ENCODE measurements around the gene AGPAT1.

DNA sequence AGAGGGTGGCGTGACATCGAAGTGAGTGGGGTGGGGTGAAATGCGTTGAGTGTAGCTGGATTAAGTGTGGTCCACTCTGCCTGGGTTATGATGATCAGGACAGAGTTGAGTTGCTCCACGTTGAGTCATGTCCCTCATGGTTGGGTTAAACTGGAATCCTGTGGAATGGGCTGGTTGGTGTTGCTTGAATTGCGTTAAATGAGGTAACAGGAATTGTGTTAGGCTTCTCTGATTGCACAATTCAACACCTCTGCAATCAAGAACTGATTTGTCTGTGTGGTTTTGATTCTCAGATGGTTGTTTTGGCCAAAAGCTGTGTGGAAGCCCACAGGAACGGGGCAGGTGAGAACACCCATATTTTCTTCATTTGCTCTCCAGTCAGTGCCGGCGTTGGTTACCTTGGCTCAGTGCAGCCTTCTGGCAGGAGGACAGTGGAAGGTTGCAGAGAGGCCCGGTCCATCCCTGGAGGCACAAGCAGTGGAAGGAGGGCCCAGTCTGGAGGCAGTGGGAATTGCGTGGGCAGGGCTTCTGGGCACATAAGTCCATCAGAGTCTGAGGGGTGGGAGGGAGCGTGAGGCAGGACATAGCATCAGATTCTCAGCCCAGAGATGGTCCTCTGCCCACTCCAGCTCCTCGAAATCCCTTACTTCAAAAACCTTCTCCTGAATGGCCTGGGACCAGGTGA lies 36.3 kb upstream of the AGPAT1 start:
- no peak for TF ChIP-seq REST (IDR thresholded peaks at IDR 0.05; ENCODE audit: unreplicated experiment)
- TF ChIP-seq CTCF (conservative IDR thresholded peaks at IDR 0.05; ENCODE audit: low read depth in 2 of 2), result no peak
- no peak for TF ChIP-seq POLR2AphosphoS5 (IDR thresholded peaks at IDR 0.05; ENCODE audit: low read depth)
- TF ChIP-seq CREB1 (CRISPR knock-in tag; IDR thresholded peaks at IDR 0.05; ENCODE audit: low read depth), result no peak
- no peak for TF ChIP-seq EZH2 (IDR thresholded peaks at IDR 0.05; ENCODE audit: low read depth, unreplicated experiment)
- no peak for TF ChIP-seq EZH2phosphoT487 (IDR thresholded peaks at IDR 0.05; ENCODE audit: unreplicated experiment)
- no peak for TF ChIP-seq JUNB (IDR thresholded peaks at IDR 0.05; ENCODE audit: unreplicated experiment)

Data from GM23338 (cell line).